Measurements from ENCODE around the gene MAML3.

The MAML3 gene

DNA sequence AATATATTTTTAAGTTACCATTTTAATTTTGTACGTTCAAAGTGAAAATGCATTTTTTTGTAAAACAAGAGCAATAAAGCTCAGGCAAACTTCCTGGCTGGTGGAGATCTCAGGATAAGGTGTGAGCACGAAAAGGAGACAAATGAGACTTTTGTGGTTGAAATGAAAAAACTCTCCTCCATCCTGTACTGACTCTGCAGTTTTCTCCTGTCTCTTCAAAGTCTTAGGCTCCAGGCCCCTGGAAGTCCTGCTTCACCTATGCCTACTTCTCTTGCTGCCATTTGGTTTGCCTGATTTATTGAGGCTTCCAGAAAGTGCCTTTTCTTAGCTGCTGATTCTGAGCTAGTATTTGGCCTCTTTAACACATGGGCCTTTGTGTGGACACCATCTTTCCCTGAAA, 77.7 kb downstream of the MAML3 start:
- no peak for DNase-seq
- no peak for ATAC-seq

GRCh38 chr4:140071806-140072205, 82.2 kb downstream of the MAML3 start:
- peak; percentile 94 for ATAC-seq
- peak; percentile 69 for DNase-seq

GRCh38 chr4:140070973-140071372, 83.0 kb downstream of the MAML3 start:
- ATAC-seq = no peak
- DNase-seq = no peak

DNA sequence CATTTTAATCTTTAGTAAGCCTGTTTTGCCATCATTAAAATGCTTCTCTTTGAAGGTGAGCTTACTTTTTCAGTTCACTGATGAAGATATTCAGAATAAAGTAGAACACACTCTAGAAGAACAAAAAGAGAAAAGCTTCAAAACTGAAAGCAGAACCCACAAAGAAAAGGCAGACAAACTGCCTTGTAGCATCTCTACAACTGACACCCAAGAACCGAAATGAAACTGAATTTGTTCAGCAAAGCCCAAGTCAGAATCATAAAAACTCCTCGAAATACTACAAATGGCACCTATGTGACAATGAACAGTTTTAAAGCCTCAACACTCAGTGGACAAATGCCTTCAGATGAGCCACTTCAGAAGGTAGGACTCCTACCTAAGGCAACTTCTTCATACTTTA, 83.6 kb downstream of the MAML3 start:
- ATAC-seq (peak; percentile 21), DNase-seq (no peak)

DNA sequence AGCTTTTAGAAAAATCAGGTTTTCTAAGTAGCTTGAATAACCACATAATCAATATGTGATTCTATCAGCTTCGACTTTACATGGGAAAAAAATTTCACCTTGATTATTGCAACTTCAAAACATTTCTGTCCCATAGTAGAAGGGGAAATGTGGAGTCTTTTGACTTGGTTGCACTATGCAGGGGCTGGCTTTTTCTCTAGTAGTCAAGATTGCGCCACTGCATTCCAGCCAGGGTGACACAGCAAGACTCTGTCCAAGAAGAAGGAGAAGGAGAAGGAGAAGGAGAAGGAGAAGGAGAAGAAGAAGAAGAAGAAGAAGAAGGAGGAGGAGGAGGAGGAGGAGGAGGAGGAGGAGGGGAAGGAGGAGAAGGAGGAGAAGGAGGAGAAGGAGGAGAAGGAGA, 84.9 kb downstream of the MAML3 start:
- ATAC-seq (no peak), DNase-seq (no peak)

GRCh38 chr4:140068271-140068670, 85.7 kb downstream of the MAML3 start:
- no peak for DNase-seq
- no peak for ATAC-seq

- ATAC-seq (no peak), DNase-seq (no peak)
Observed at GRCh38 chr4:140066031-140066930, 87.7 kb downstream of the MAML3 start.

DNA sequence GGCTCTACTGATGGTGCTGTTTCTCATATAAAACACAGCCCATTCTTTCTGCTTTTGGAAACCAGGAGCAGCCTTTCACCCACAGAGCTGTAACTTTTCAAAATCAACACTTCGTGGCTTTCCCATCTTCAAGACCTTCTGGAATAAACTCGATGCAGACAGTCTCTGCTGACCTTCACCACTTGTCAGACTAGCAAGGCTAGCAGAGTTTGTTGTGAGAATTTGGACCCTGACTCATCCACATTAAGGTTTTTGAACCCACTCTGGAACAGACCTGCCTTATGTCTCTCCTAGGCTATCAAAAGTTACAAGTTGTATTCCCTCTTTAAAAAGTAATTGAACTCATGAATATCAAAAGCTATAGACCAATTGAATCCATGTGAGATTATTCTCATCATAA, 88.6 kb downstream of the MAML3 start:
- DNase-seq (no peak), ATAC-seq (no peak)

- no peak for DNase-seq
- peak; percentile 82 for ATAC-seq
Observed at GRCh38 chr4:140061659-140062289, 92.2 kb downstream of the MAML3 start.

DNA sequence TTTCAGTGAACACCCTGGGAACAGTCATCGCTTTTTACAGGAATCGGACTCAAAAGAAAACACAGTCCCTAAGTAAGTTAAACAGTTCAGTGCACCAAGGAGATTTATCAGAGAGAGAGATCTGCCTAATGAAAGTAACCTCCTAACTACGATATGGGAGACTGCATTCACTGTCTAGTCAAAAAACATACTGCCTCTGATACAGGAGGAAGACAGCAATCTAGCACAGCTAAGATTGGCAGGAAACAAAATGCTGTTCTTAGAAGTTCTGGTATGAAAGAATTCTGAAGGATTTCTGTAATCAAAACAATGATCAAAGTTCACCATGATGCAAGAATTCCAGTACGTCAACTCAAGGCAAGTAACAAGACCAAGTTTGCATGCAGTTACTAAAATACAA, 92.8 kb downstream of the MAML3 start:
- ATAC-seq = peak; percentile 20
- no peak for DNase-seq

DNA sequence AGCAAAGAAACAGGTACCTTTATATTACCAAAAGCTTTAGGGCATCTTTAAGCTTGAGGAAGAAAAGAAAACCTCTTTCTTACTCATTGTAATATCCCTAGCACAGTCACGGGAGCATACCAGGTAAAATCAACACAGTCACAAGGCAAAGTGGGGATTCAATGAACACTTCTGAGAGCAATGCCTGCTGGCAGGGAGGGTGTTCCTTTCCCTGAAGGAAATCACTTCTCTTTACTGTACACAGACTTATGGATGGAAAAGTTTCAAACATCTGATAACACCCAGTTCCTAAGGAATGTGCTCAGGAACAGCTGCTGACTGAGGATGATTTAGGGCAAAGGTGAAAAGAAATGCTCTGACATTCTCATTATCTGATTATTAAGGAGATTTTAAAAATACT, 94.8 kb downstream of the MAML3 start:
- no peak for ATAC-seq
- DNase-seq = no peak

DNA sequence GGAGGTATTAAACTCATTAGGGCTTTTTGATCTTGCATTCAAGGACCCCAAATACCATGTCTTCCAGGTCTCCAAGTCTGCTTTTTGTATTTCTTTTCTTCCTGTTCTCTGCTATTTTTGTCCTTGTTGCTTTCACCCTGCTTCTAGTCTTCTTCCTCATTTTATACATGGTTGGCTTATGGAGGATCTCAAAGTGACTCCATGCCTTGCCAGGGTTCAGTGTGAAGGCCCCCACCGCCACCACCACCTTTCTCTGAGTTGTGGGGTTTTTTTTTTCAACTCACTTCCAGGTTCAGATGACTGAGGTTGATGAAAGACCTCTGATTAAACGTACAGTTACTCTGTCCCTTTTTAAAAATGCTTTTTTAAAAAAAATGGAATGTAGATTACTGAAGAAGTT, 96.3 kb downstream of the MAML3 start:
- ATAC-seq (no peak), DNase-seq (no peak)

DNA sequence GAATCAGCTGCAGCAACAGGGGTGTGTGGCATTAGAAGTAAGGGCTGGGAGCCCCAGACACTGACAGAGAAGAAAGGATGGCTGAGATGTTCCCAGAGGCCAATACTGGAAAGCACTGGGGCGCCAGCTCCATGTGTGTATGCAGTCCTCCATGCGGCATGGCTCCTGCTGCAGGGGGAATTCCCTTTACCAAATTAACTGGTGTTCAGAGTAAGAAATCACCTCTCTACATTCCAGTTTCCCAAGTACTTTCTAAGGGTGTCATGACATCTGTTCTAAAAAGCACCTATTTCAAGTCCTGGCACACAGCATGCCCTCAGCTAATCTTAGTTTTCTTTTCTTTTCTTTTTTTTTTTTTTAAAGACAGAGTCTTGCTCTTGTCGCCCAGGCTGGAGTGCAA, 98.0 kb downstream of the MAML3 start:
- DNase-seq = peak; percentile 20
- ATAC-seq = no peak

DNA sequence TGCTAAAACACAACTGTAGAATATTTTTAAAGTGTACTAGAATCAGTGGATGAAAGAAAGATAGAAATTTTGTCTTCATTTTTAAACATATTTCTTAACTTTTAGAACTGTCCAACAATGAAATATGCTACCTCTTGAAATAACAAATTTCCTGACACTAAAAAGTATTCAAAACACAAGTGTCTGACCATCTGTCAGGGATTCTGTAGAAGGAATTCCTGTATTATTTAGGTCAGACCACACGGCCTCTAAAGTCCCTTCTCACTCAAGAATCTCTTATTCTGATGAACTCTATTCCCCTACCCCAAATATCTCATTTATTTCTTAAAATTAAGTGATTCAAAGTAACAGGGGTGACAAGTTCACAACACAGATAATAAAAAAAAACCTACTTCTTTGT, 99.1 kb downstream of the MAML3 start:
- DNase-seq (no peak), ATAC-seq (no peak)

- no peak for ATAC-seq
- DNase-seq = no peak
Observed at GRCh38 chr4:140053185-140053584, 100.8 kb downstream of the MAML3 start.

GRCh38 chr4:140052050-140052449, 101.9 kb downstream of the MAML3 start:
- ATAC-seq (no peak), DNase-seq (peak; percentile 47)

DNA sequence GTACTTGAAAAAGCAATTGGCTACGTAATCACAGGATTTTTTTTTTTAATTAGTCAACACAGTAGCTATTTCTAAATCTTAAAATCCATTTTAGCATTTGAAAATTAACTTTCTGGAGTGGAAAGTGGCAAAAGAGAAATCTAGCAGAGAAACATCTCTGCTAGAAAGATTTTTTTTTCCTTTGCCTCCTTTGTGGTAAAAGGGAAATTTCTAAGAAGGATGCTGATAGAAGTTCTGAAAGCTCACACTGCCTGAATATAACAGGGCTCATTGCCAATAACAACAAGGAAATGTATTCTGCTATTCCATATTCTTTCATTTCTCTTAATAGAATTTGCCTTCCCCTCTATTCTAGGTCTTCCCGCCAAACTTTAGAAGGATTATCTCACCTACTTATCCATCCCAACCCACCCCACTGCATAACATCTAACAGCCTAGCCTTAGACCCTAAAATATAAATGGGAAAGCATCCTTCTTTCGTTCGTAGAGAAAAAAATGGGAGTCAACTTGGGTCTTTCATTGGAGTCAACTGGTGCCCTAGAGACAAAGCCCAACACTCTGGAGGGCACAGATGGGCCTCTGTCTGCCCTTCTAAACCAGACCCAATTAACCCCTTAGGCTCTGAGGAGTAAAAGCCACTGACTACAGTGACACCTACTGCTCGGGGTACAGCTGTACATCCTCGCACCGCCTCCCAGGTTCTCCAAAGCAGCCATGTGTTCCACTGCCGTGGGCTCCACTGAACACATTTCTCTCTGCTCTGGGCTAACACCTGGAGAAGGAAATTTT, 103.9 kb downstream of the MAML3 start:
- DNase-seq (peak; percentile 26), ATAC-seq (peak; percentile 81)

DNA sequence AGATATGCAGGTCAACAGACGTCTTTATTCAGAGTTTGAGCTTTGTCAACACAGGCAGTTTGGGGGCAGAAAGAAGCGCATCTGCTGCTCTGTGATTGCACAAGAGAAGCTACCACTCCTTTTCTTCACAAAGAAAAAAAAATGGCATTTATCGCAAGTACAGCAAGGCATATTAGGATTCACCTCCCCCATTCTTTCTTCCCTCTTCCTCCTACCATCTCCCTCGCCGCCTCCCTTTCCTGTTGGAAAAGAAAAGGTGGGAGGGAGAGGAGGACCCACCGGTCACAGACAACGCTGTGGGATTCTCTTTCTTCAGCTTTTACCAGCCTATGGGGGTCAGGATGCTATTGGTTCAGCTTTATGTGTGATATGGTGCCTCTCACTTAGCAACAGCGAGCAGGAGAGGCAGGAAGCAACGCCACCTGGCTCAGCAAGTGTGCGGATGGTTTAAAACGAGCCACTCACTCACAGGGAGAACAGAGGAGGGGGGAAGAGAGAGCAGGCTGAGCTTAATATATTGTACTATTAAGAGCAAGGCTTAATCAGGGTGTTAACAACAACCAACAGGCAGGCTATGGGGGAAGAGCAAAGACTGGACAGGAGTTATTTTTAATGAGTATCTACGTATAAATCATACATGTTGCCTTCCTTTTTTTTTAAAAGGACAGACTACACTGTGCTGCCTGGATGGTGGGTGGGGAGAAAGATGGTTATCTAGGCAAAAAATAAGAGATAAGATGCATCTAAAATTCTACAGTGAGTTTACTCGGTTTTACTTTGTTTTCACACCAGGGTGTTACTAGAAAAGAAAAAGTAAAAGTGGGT, 104.7 kb downstream of the MAML3 start:
- DNase-seq = peak; percentile 38
- peak; percentile 78 for ATAC-seq

- DNase-seq (no peak), ATAC-seq (no peak)
Observed at GRCh38 chr4:140048419-140048995, 105.5 kb downstream of the MAML3 start.

DNA sequence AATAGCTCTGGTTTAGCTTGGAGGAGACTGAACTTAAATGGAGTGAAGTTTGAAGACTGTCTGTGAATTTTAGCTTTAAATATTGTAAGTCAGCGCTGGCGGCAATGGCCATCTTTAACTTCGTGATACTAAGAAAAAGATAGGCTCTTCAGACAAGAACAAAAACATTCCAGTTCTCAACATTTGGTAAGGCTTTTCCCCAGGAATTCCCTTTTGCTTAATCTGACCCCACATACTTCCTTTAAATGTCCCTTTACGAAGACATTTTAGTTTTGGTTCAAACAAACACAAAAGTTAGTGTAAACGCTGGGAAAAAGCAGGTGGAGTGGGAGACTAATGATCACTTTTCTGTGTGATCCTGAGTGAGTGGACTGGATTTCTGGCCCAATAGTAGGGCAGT, 106.2 kb downstream of the MAML3 start:
- DNase-seq (no peak), ATAC-seq (no peak)

DNA sequence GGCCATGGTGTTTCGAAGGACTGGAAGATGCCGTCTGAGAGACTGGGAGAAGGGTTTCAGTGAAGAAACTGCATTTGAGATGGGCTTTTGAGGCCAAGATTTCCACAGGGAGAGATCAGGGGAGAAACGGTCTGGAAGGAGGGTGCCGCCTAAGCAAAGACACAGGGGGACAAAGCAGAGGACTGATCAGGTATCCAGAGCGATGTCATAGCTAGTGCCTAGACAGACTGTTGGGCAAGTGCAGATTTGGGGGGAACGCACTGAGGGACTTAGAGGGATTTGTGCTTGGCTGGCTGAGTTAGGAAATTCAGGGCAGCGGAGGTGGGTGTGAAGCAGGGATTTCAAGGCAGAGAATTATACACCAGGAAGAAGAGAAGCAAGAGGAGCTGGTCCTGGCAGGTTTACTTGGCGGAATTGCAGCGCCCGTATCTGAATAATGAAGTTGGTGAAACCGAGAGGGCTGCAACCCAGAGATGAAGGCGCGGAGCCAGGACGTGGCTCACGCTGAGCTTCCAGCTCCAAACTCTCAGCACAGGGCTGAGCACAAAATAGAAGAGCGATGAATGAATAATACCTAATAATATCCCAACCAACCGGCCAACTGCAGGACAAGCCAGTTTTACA, 106.9 kb downstream of the MAML3 start:
- DNase-seq (no peak), ATAC-seq (no peak)

Measured in stimulated activated naive CD8-positive, alpha-beta T cell treated with anti-CD3 and anti-CD28 coated beads, Interleukin-15, Interleukin-2, amounts not matched to agents 100 U/mL and 50 U/mL, for 24 hours (primary cell).